Neural progenitor cell (in vitro differentiated cells): ENCODE data around the gene CCNG2. TPM values are rescaled to one million over a fixed set of nuclear protein-coding genes. Genes with fewer than 3 reads are reported as not detected.
A peak's percentile ranks its signal among the peaks of the same experiment; 100 is the strongest.

ENCODE experiments used
- DNase-seq: peaks from one replicate; pipeline ENCODE4 v3.0.0-alpha.2; 2016; ENCODE audit warnings: low spot score
- H2AFZ ChIP-seq: fragments of 200-600 bp; sonication (generic); replicated peaks from 2 replicates; pipeline ENCODE4 v1.6.1; 2016; ENCODE audit warnings: antibody characterized with exemption
- H3F3A ChIP-seq: fragments of 200-600 bp; sonication (generic); 2 replicates; pipeline ENCODE4 v1.6.1; 2016; ENCODE audit warnings: antibody characterized with exemption, low read depth
- H3K27ac ChIP-seq: fragments of 200-600 bp; sonication (generic); 2 replicates; pipeline ENCODE4 v1.5.1; 2016; ENCODE audit warnings: mild to moderate bottlenecking
- H3K27me3 ChIP-seq: fragments of 200-600 bp; sonication (generic); 2 replicates; pipeline ENCODE4 v1.6.1; 2016; ENCODE audit warnings: mild to moderate bottlenecking, moderate library complexity
- H3K36me3 ChIP-seq: fragments of 200-600 bp; sonication (generic); 2 replicates; pipeline ENCODE4 v1.5.1; 2016
- H3K4me1 ChIP-seq: fragments of 200-600 bp; sonication (generic); 2 replicates; pipeline ENCODE4 v1.6.1; 2016; ENCODE audit warnings: mixed run types
- H3K4me2 ChIP-seq: fragments of 200-600 bp; sonication (generic); 2 replicates; pipeline ENCODE4 v1.6.1; 2016
- H3K4me3 ChIP-seq: fragments of 200-600 bp; sonication (generic); 2 replicates; pipeline ENCODE4 v1.5.1; 2016
- H3K79me2 ChIP-seq: fragments of 200-600 bp; sonication (generic); 2 replicates; pipeline ENCODE4 v1.6.1; 2016; ENCODE audit warnings: low read depth
- H3K9ac ChIP-seq: fragments of 200-600 bp; sonication (generic); 2 replicates; pipeline ENCODE4 v1.6.1; 2016
- H3K9me3 ChIP-seq: fragments of 200-600 bp; sonication (generic); 2 replicates; pipeline ENCODE4 v1.5.1; 2016; ENCODE audit warnings: low read depth
- H4K20me1 ChIP-seq: fragments of 200-600 bp; sonication (generic); 2 replicates; pipeline ENCODE4 v1.6.1; 2016; ENCODE audit warnings: low read depth
- H3K27ac Mint-ChIP-seq: 3 replicates; pipeline ENCODE4 v1.8.0; 2021; ENCODE audit warnings: mixed read lengths
- H3K27me3 Mint-ChIP-seq: 2 replicates; pipeline ENCODE4 v1.8.0; 2022; ENCODE audit warnings: low read depth, mild to moderate bottlenecking, inconsistent platforms, moderate library complexity, mixed read lengths; ENCODE audit not compliant: insufficient read depth
- H3K36me3 Mint-ChIP-seq: 3 replicates; pipeline ENCODE4 v1.8.0; 2021; ENCODE audit warnings: mixed read lengths
- H3K4me1 Mint-ChIP-seq: 3 replicates; pipeline ENCODE4 v1.8.0; 2021; ENCODE audit warnings: mixed read lengths
- H3K4me3 Mint-ChIP-seq: 3 replicates; pipeline ENCODE4 v1.8.0; 2021; ENCODE audit warnings: mild to moderate bottlenecking, moderate library complexity, mixed read lengths
- H3K9me3 Mint-ChIP-seq: 3 replicates; pipeline ENCODE4 v1.8.0; 2020; ENCODE audit warnings: mixed read lengths
- CTCF ChIP-seq: fragments of 200-600 bp; sonication (generic); IDR thresholded peaks from 2 replicates; pipeline ENCODE4 v1.5.1; 2017; ENCODE audit warnings: antibody characterized with exemption, mild to moderate bottlenecking
- EZH2 ChIP-seq: fragments of 200-600 bp; sonication (generic); IDR thresholded peaks from 2 replicates; pipeline ENCODE4 v1.6.1; 2017; ENCODE audit warnings: antibody characterized with exemption, mild to moderate bottlenecking, moderate library complexity
- EZH2phosphoT487 ChIP-seq: fragments of 200-600 bp; sonication (generic); IDR thresholded peaks from 2 replicates; pipeline ENCODE4 v1.6.1; 2017; ENCODE audit warnings: antibody characterized with exemption
- total RNA-seq: library from RNA; depleted of rRNA; stranded (reverse); fragments of >200 nt; gene quantifications from 2 replicates; pipeline ENCODE4 v1.2.3, GENCODE V29; 2015; ENCODE audit warnings: low replicate concordance

The CCNG2 gene
- total RNA-seq, 1 donor from 2014 or later, result 366 TPM

DNA sequence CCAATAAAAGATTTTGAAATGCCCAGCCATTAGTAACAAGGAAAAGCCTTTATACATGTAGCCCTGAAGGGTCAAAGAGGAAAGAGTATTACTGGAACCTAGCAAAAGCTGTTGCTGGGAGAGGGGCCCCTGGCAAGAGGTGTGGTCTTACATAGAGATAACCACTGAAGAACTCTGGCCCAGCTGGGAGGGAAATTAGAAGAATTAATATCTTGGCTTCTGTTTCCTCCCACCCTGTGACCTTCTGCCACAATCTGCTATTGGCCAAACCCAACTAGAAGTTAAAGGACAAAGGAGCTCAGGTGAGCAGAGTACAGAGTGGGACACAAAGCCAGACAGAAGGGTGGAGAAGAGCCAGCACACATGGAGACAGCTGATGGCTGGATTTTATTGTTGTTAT lies 39.3 kb upstream of the CCNG2 start:
- Histone ChIP-seq H3K36me3 (no peaks in the 10 kb centered on the region), H4K20me1 (no peaks in the 10 kb centered on the region), H3K9ac (no peak overlapping the region), H3K27ac (no peak overlapping the region), H3K4me3 (no peak overlapping the region), H3K4me2 (no peak overlapping the region), H3F3A (no peaks in the 10 kb centered on the region), H3K27me3 (no peaks in the 10 kb centered on the region), H3K9me3 (no peaks in the 10 kb centered on the region), H3K4me1 (no peaks in the 10 kb centered on the region), H2AFZ (no peak overlapping the region), H3K79me2 (no peaks in the 10 kb centered on the region)
- TF ChIP-seq CTCF (no peak), EZH2 (no peak), EZH2phosphoT487 (no peak)
- H3K36me3 Mint-ChIP-seq, result no peaks in the 10 kb centered on the region
- DNase-seq, result no peak
- peaks cover 7% of the 10 kb centered on the region for H3K27me3 Mint-ChIP-seq
- no peak overlapping the region for H3K4me3 Mint-ChIP-seq
- H3K9me3 Mint-ChIP-seq, result no peaks in the 10 kb centered on the region
- no peaks in the 10 kb centered on the region for H3K4me1 Mint-ChIP-seq
- H3K27ac Mint-ChIP-seq, result no peak overlapping the region

DNA sequence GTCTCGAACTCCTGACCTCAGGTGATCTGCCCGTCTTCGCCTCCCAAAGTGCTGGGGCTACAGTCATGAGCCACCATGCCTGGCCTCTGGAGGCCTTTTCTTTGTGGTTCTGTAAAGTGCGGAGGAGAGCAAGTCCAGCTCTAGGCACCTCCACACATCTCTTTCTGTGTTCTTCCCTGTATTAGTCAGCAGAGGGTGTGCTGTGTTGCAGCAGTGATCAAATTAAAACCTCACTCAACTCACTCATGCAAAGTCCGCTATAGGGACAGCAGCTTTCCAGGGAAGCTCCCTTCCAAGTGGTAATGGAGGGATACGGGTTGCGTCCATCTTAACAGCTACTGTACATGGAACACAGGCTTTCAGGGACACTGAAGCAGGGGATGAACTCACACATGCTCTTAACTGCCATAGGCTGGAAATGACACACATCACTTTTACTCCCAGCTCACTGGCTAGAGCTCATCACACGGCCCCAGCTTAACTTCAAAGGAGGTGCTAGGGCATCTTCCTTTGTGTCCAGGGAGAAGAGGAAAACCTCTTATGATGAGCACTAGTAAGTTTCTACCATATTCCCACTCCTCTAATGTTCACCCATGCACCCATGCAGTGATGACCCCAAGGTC lies 36.0 kb upstream of the CCNG2 start:
- H3K27me3 Mint-ChIP-seq, result peaks cover 5% of the 10 kb centered on the region
- peak; percentile 10 for DNase-seq
- Histone ChIP-seq H4K20me1 (no peaks in the 10 kb centered on the region), H3K79me2 (no peaks in the 10 kb centered on the region), H3K4me1 (no peaks in the 10 kb centered on the region), H3K4me3 (no peak overlapping the region), H3K27me3 (no peaks in the 10 kb centered on the region), H3F3A (no peaks in the 10 kb centered on the region), H3K4me2 (no peak overlapping the region), H3K9ac (no peak overlapping the region), H3K27ac (no peak overlapping the region), H3K36me3 (no peaks in the 10 kb centered on the region), H2AFZ (no peak overlapping the region), H3K9me3 (no peaks in the 10 kb centered on the region)
- no peaks in the 10 kb centered on the region for H3K4me1 Mint-ChIP-seq
- H3K4me3 Mint-ChIP-seq, result no peak overlapping the region
- H3K36me3 Mint-ChIP-seq, result no peaks in the 10 kb centered on the region
- no peak for TF ChIP-seq EZH2phosphoT487
- TF ChIP-seq CTCF, result peak; percentile 8
- H3K9me3 Mint-ChIP-seq, result no peaks in the 10 kb centered on the region
- H3K27ac Mint-ChIP-seq, result no peak overlapping the region

GRCh38 chr4:77121736-77122240 lies 35.2 kb upstream of the CCNG2 start:
- Mint-ChIP-seq H3K9me3 (no peaks in the 10 kb centered on the region), H3K27ac (no peak overlapping the region), H3K36me3 (no peaks in the 10 kb centered on the region), H3K4me3 (no peak overlapping the region), H3K27me3 (peaks cover 5% of the 10 kb centered on the region), H3K4me1 (no peaks in the 10 kb centered on the region)
- Histone ChIP-seq H3K4me2 (no peak overlapping the region), H3K27ac (no peak overlapping the region), H3F3A (no peaks in the 10 kb centered on the region), H3K4me1 (no peaks in the 10 kb centered on the region), H3K27me3 (no peaks in the 10 kb centered on the region), H3K4me3 (no peak overlapping the region), H3K79me2 (no peaks in the 10 kb centered on the region), H3K9me3 (no peaks in the 10 kb centered on the region), H3K36me3 (no peaks in the 10 kb centered on the region), H4K20me1 (no peaks in the 10 kb centered on the region), H2AFZ (no peak overlapping the region), H3K9ac (no peak overlapping the region)
- no peak for DNase-seq
- TF ChIP-seq EZH2, result no peak
- TF ChIP-seq CTCF, result no peak
- no peak for TF ChIP-seq EZH2phosphoT487
